B cell (primary cell): ENCODE data around the gene NGEF.

Source experiments
- CTCF ChIP-seq: fragments of 200-600 bp; IDR thresholded peaks from one replicate; pipeline ENCODE4 v1.8.0; 2022; ENCODE audit warnings: antibody characterized with exemption, mild to moderate bottlenecking
- EZH2 ChIP-seq: IDR thresholded peaks from 2 replicates; pipeline ENCODE4 v1.6.1; 2012; ENCODE audit warnings: borderline replicate concordance, low read depth, mild to moderate bottlenecking, moderate library complexity, low read length; ENCODE audit not compliant: insufficient read depth, poor library complexity, severe bottlenecking

GRCh38 chr2:232927032-232927792 lies 85.8 kb downstream of the NGEF start:
- TF ChIP-seq CTCF (no peak), EZH2 (no peak)
